Nucleus accumbens (tissue), 56 donors: ENCODE data around the gene OR5P2.
"Not testable (repeated sequence)": the region's sequence is repeated elsewhere in the genome, so short reads cannot be mapped to it uniquely, and the experiment has no call there.

ENCODE experiments used
- DNase-seq, 56 donors: peaks; one replicate each; lab custom pipeline; 2025; lab: John Stamatoyannopoulos, UW

OR5P2 gene, protein sequence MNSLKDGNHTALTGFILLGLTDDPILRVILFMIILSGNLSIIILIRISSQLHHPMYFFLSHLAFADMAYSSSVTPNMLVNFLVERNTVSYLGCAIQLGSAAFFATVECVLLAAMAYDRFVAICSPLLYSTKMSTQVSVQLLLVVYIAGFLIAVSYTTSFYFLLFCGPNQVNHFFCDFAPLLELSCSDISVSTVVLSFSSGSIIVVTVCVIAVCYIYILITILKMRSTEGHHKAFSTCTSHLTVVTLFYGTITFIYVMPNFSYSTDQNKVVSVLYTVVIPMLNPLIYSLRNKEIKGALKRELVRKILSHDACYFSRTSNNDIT

GRCh38 chr11:7796842-7797241, at the start of gene OR5P2:
OR5P2 (minus strand) TSS chr11:7796942; CDS start chr11:7796942, 0 bp downstream.
- no peak for DNase-seq

DNA sequence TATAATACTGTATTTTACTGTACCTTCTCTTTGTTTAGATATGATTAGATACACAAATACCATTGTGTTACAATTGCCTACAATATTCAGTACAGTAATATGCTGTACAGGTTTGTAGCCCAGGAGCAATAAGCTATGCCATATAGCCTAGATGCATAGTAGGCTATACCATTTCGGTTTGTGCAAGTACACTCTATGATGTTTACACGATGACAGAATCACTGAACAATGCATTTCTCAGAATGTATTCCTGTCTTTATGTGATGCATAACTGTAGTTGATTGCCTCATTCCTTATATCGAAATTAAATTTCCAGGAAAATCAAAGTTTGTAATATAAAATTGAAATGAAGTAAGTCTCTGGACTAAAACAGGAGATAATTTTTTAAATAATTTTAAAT, 49.3 kb upstream of the OR5P2 start:
- DNase-seq, result no peak

GRCh38 chr11:7844986-7845385, 48.2 kb upstream of the OR5P2 start:
- no peak for DNase-seq

DNA sequence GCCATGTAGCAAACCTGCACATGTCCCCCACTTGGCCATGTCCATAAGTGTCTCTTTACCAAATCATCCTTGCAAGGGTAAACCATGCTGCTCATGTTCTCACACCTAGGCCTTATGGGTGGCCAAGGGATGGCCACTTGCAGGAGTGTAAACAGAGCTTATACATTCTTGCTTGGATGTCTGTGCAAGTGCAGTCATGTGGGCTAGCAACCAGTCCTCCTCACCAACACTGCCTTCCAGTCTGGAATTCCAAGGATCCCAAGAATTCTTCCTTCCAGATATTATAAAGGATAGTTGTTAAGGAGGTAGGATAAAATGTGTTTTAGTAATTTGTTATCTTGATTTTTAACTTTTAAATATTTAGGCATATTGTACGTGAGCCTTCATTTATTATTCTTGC, 47.8 kb upstream of the OR5P2 start:
- DNase-seq, result no peak

DNA sequence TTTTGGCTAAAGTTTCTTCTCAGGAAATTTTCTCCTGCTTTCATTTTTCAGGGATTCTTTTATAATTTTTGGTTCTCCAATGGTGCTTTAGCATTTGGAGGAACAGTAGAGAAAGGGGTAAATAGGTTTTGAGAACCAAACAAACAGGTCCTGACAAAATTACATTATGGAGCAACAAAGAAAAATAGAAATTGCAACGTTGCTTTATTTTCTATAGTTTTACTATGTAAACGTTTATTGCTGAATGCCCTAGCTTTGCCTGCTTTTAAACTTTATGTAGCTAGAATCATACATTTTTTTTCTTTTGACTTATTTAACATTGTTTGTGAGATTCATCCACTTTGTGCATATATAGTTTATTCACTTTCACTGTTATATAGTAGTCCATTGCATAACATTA, 43.8 kb upstream of the OR5P2 start:
- no peak for DNase-seq

DNA sequence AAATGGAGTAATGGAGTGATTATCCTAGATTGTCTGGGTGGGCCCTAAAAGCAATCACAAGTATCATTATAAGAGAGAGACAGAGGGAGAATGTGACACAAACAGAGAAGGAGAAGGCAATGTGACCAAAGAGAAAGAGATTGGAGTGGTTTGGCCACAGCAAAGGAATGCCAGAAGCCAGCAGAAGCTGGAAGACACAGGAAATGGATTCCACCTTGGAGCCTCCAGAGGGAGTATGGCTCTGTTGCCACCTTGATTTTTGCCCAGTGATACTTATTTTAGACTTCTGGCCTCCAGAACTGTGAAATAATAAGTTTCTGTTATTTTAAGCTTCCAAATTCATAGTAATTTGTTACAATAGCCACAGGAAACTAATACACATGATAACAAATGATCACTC, 36.8 kb upstream of the OR5P2 start:
- DNase-seq, result no peak

DNA sequence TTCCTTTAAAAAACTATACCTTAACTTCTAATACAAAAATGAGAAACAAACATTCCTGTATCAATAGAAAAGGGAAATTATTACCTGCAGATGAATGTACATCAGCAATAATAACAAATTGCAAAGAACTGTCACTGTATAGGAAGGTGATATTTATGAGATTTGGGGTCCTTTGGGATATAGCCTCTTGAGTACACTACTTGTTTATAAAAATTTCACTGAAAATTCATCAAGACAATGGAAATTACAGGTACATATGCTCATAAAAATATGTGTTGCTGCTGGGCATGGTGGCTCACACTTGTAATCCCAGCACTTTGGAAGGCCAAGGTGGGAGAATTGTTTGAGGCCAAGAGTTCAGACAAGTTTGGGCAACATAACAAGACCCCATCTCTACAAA, 34.0 kb upstream of the OR5P2 start, which contains the start of gene OR5P3:
Gene OR5P3 (minus strand): TSS at position 101 of the 400 bp plus-strand sequence.
- no peak for DNase-seq

- DNase-seq, result no peak
These were observed 29.6 kb upstream of the OR5P2 start for GRCh38 chr11:7826324-7826723.

DNA sequence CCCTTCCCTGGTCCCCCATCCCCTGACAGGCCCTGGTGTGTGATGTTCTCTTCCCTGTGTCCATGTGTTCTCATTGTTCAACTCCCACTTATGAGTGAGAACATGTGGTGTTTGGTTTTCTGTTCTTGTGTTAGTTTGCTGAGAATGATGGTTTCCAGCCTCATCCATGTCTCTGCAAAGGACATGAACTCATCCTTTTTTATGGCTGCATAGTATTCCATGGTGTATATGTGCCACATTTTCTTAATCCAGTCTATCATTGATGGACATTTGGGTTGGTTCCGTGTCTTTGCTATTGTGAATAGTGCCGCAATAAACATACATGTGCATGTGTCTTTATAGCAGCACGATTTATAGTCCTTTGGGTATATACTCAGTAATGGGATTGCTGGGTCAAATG, 23.7 kb upstream of the OR5P2 start:
- not testable (repeated sequence) for DNase-seq

GRCh38 chr11:7814897-7815296, 18.2 kb upstream of the OR5P2 start:
- not testable (repeated sequence) for DNase-seq

DNA sequence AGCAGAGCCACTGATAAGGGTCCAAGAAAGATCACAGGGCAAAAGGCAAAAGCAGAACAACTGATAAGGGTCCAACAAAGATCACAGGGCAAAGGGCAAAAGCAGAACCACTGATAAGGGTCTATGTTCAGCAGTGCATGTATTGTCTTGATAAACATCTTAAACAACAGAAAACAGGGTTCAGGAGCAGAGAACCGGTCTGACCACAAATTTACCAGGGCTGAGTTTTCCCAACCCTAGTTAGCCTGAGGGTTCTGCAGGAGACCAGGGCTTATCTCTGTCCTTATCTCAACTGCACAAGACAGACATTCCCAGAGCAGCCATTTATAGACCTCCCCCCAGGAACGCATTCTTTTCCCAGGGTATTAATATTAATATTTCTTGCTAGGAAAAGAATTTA, 13.6 kb upstream of the OR5P2 start:
- not testable (repeated sequence) for DNase-seq

DNA sequence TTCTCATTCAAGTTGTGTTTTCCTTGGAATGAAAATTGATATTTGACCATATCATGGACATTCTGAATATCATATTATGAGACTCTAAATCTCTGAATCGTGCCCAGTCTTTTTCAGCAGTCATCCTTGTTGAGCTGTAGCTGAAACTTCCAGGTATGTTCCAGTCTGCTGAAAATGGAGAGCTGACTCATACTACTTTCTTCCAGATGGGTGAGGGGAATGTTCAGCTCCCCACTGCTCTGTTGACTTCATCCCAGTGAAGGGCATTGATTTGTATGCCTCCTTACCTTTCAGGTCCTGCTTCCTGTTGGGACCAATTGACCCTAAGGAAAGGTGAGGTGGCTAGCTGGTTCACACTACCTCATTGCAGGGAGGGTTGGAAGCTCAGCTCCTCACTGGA, 3.5 kb downstream of the OR5P2 start:
- no peak for DNase-seq

- no peak for DNase-seq
These were observed 9.5 kb downstream of the OR5P2 start for GRCh38 chr11:7787239-7787638.

- DNase-seq, result no peak
These were observed 21.1 kb downstream of the OR5P2 start for GRCh38 chr11:7775689-7776088.

- DNase-seq, result not testable (repeated sequence)
These were observed 32.4 kb downstream of the OR5P2 start for GRCh38 chr11:7764301-7764700.

DNA sequence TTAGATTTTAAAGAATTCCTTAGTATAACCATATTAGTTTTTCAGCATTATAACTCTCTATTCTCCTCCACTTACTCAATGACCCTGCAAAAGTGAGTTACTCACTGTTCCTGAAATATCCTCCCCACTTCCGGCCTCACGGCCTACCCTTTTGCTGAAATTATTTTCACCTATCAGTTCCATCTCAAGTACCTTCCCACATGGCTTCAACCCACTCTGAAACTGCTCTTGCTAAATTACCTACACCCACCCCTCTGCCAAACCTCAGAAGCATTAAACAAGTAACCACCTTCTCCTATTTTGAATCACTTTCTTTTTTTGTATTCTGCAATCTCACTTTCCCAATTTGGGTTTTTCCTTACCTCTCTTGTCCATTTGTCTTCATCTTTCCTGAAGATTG, 37.7 kb downstream of the OR5P2 start:
- peak in 12 of 56 donors; percentile 3 to 68 (median 21) for DNase-seq

DNA sequence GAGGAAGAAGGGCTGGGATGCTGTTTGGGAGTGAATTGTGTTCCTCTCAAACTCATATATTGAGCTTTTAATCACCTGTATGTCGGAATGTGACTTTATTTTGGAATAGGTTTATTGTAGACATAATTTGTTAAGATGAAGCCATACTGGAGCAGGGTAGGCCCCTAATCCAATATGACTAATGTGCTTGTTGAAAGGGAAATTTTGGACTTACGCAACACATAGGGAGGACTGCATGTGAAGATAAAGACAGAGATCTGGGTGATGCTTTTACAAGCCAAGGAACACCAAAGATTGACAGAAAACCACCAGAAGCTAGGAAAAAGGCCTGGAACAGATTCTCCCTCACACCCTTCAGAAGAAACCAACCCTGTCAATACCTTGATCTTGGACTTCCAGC, 47.3 kb downstream of the OR5P2 start:
- no peak for DNase-seq
